Endodermal cell (in vitro differentiated cells): ENCODE results near the gene AMFR. TPM values are rescaled to one million over a fixed set of nuclear protein-coding genes. Genes with fewer than 3 reads are reported as not detected.

Experiments
- DNase-seq: peaks from one replicate; pipeline ENCODE4 v3.0.0-alpha.2; 2017
- H3K27ac ChIP-seq: 2 replicates; pipeline ENCODE4 v1.5.1; 2013; ENCODE audit warnings: mild to moderate bottlenecking, low read depth, low read length, moderate library complexity
- H3K27me3 ChIP-seq: 2 replicates; pipeline ENCODE4 v1.6.1; 2013; ENCODE audit warnings: mild to moderate bottlenecking, low read length, moderate library complexity; ENCODE audit not compliant: insufficient read depth, control insufficient read depth, poor library complexity, severe bottlenecking
- H3K36me3 ChIP-seq: 2 replicates; pipeline ENCODE4 v1.7.0; 2013; ENCODE audit warnings: mild to moderate bottlenecking, low read length, moderate library complexity; ENCODE audit not compliant: control insufficient read depth, insufficient read depth
- H3K4me1 ChIP-seq: one replicate; pipeline ENCODE4 v1.7.0; 2013; ENCODE audit warnings: low read length; ENCODE audit not compliant: control insufficient read depth, insufficient read depth
- H3K4me3 ChIP-seq: 2 replicates; pipeline ENCODE4 v1.5.1; 2013; ENCODE audit warnings: mild to moderate bottlenecking, low read length, moderate library complexity
- H3K9ac ChIP-seq: 2 replicates; pipeline ENCODE4 v1.6.1; 2013; ENCODE audit warnings: mild to moderate bottlenecking, low read length, moderate library complexity; ENCODE audit not compliant: poor library complexity, severe bottlenecking; ENCODE audit errors: extremely low read depth
- H3K9me3 ChIP-seq: 2 replicates; pipeline ENCODE4 v1.6.1; 2013; ENCODE audit warnings: mild to moderate bottlenecking, low read length, moderate library complexity; ENCODE audit not compliant: control insufficient read depth
- H3K27ac Mint-ChIP-seq: 2 replicates; pipeline ENCODE4 v1.8.0; 2020; ENCODE audit warnings: mixed read lengths
- H3K27me3 Mint-ChIP-seq: 2 replicates; pipeline ENCODE4 v1.8.0; 2021; ENCODE audit warnings: mild to moderate bottlenecking, mixed read lengths; ENCODE audit not compliant: insufficient read depth
- H3K36me3 Mint-ChIP-seq: 2 replicates; pipeline ENCODE4 v1.8.0; 2020; ENCODE audit warnings: low read depth, mixed read lengths
- H3K4me1 Mint-ChIP-seq: 2 replicates; pipeline ENCODE4 v1.8.0; 2020; ENCODE audit warnings: mixed read lengths
- H3K4me3 Mint-ChIP-seq: 2 replicates; pipeline ENCODE4 v1.8.0; 2020; ENCODE audit warnings: mild to moderate bottlenecking, moderate library complexity, mixed read lengths
- H3K9me3 Mint-ChIP-seq: 2 replicates; pipeline ENCODE4 v1.8.0; 2020; ENCODE audit warnings: mild to moderate bottlenecking, mixed read lengths
- CTCF ChIP-seq: fragments of 200-600 bp; sonication (generic); conservative IDR thresholded peaks from 2 replicates; pipeline ENCODE4 v1.5.0; 2021; ENCODE audit warnings: antibody characterized with exemption, mild to moderate bottlenecking
- WGBS, 2 experiments: methylation state at CpG; one replicate each; pipeline versions ENCODE4 v1.1.5 to v1.1.7; 2013; ENCODE audit warnings: missing lambda C conversion rate in 2 of 2, mixed read lengths in 1 of 2; ENCODE audit not compliant: insufficient coverage in 1 of 2, insufficient read length in 1 of 2; 5-methylcytosine and 5-hydroxymethylcytosine counted together
- total RNA-seq, 2 donors: library from RNA; stranded (reverse); fragmentation: NEBNext Ultra II Directional in 1 of 2; extraction: Animal tissue kit (Norgen Biotek cat#: 25700) in 1 of 2; gene quantifications; 2 replicates in 1 of 2; 3 replicates in 1 of 2; pipeline ENCODE4 v1.2.1, GENCODE V29; 2021

Gene AMFR
- total RNA-seq, 2 donors from 2014 or later, result 77.0 to 81.6 TPM

GRCh38 chr16:56417138-56417537 lies 8.2 kb downstream of the AMFR start:
- Histone ChIP-seq H3K9me3 (no peaks in the 10 kb centered on the region), H3K4me1 (no peaks in the 10 kb centered on the region), H3K27me3 (no peaks in the 10 kb centered on the region), H3K4me3 (no peak overlapping the region), H3K9ac (no peak overlapping the region), H3K36me3 (peaks cover 19% of the 10 kb centered on the region), H3K27ac (no peak overlapping the region)
- peaks cover 32% of the 10 kb centered on the region for H3K4me1 Mint-ChIP-seq
- H3K27ac Mint-ChIP-seq, result no peak overlapping the region
- no peak for DNase-seq
- 100% methylated on average over 3 of the region's 4 CpGs; no CpG with 5 or more reads in 1 of the 2 experiments for WGBS, 2 experiments
- no peak for TF ChIP-seq CTCF
- no peak overlapping the region for H3K4me3 Mint-ChIP-seq
- H3K9me3 Mint-ChIP-seq, result no peaks in the 10 kb centered on the region
- peaks cover 15% of the 10 kb centered on the region for H3K36me3 Mint-ChIP-seq
- no peaks in the 10 kb centered on the region for H3K27me3 Mint-ChIP-seq

- H3K27me3 ChIP-seq, result no peaks in the 10 kb centered on the region
- H3K27me3 Mint-ChIP-seq, result no peaks in the 10 kb centered on the region
- no peak overlapping the region for H3K4me3 ChIP-seq
- 100% methylated on average over 4 of the region's 4 CpGs; no CpG with 5 or more reads in 1 of the 2 experiments for WGBS, 2 experiments
- no peaks in the 10 kb centered on the region for H3K9me3 ChIP-seq
- H3K4me1 ChIP-seq, result no peaks in the 10 kb centered on the region
- no peak overlapping the region for H3K27ac Mint-ChIP-seq
- H3K4me3 Mint-ChIP-seq, result no peak overlapping the region
- peaks cover 32% of the 10 kb centered on the region for H3K36me3 ChIP-seq
- no peak overlapping the region for H3K9ac ChIP-seq
- DNase-seq, result no peak
- no peak for TF ChIP-seq CTCF
- H3K4me1 Mint-ChIP-seq, result peaks cover 24% of the 10 kb centered on the region
- H3K36me3 Mint-ChIP-seq, result peaks cover 28% of the 10 kb centered on the region
- H3K9me3 Mint-ChIP-seq, result no peaks in the 10 kb centered on the region
- H3K27ac ChIP-seq, result no peak overlapping the region
These were observed 9.5 kb downstream of the AMFR start for GRCh38 chr16:56415875-56416274.

GRCh38 chr16:56414366-56414765 lies 11.0 kb downstream of the AMFR start:
- DNase-seq, result no peak
- H3K4me1 Mint-ChIP-seq, result peaks cover 16% of the 10 kb centered on the region
- WGBS, 2 experiments, result 91 to 100% methylated on average over 2 to 5 of the region's 5 CpGs
- H3K9me3 ChIP-seq, result no peaks in the 10 kb centered on the region
- no peak overlapping the region for H3K4me3 ChIP-seq
- H3K27me3 ChIP-seq, result no peaks in the 10 kb centered on the region
- peak overlapping the region; percentile 8 for H3K27ac Mint-ChIP-seq
- H3K4me3 Mint-ChIP-seq, result no peak overlapping the region
- H3K36me3 ChIP-seq, result peaks cover 44% of the 10 kb centered on the region
- no peak overlapping the region for H3K9ac ChIP-seq
- H3K9me3 Mint-ChIP-seq, result no peaks in the 10 kb centered on the region
- TF ChIP-seq CTCF, result no peak
- H3K36me3 Mint-ChIP-seq, result peaks cover 40% of the 10 kb centered on the region
- no peak overlapping the region for H3K27ac ChIP-seq
- no peaks in the 10 kb centered on the region for H3K4me1 ChIP-seq
- no peaks in the 10 kb centered on the region for H3K27me3 Mint-ChIP-seq
